M059J (cell line): ENCODE results near the gene ERCC4. TPM values are rescaled to one million over a fixed set of nuclear protein-coding genes. Genes with fewer than 3 reads are reported as not detected.

ENCODE experiments used
- DNase-seq: peaks from one replicate; pipeline ENCODE4 v3.0.0-alpha.2; 2012; ENCODE audit warnings: low read depth
- total RNA-seq: library from RNA; depleted of rRNA; stranded (reverse); fragments of >200 nt; shearing (Covaris generic); gene quantifications from 2 replicates; pipeline ENCODE4 v1.2.3, GENCODE V29; 2014

The ERCC4 gene
- total RNA-seq, 1 experiment from 2014 or later = 11.9 TPM

DNA sequence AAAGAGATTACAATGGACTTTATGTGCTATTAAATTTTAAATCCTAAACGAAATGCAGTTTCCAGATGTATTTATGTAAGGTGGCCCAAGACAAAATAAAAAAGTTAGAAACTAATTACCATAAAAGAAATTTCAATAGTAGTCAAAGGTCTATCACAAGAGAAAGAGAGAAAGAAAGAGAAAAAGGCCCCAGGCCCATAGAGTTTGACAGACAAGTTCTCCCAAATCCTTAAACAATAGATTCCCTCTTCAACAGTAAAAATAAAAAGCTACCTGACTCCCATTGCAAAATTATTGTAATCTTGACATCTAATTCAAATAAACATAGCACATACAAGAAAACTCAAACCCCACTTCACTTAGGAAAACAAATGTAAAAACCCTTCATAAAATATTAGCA lies 8.6 kb upstream of the ERCC4 start:
- DNase-seq = no peak

DNA sequence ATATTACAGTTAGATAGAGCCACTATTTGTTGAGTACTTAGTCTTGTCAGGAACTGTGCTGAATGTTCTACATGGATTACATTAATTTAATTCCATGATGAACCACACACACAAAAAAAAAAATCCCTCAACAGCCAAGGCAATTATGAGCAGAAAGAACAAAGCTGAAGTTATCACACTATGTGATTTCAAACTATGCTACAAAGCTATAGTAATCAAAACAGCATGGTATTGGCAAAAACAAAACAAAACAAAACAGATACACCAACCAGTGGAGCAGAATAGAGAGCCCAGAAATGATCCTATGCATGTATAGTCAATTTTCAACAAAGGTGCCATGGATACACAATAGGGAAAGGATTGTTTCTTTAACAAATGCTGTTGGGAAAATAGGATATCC lies 8.1 kb upstream of the ERCC4 start:
- DNase-seq = no peak

DNA sequence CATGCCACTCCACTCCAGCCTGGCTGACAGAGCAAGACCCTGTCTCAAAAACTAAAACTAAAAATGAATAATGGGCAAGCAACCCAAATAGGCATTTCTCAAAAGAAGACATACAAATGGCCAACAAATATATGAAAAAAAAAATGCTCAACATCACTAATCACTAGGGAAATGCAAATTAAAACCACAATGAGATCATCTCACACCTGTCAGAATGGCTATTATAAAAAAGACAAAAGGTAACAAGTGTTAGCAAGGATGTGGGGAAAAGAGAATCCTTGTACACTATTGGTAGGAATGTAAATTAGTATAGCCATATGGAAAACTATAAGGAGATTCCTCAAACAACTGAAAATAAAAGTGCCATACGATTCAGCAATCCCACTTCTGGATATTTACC lies 7.1 kb upstream of the ERCC4 start:
- DNase-seq = no peak

GRCh38 chr16:13913374-13914292 lies 6.3 kb upstream of the ERCC4 start:
- DNase-seq = no peak

- no peak for DNase-seq
Observed at GRCh38 chr16:13915033-13915635, 4.8 kb upstream of the ERCC4 start.

GRCh38 chr16:13919330-13919682 lies 648 bp upstream of the ERCC4 start:
- peak; percentile 71 for DNase-seq

DNA sequence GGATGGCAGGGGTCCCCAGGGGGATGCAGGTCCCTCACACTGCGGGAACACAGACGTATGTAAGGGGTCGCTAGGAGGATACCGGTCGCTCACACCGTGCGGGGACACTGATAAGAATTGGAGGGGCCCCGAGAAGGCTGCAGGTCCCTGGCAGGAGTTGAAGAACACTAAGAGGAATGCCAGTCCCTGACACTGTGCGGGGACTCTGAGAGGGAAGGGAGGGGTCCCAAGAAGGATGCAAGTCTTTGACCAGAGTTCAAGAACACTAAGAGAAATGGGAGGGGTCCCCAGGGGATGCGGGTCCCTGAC lies 510 bp downstream of the ERCC4 start:
- DNase-seq = no peak

- peak; percentile 40 for DNase-seq
Observed at GRCh38 chr16:13921328-13921727, 1.4 kb downstream of the ERCC4 start.

DNA sequence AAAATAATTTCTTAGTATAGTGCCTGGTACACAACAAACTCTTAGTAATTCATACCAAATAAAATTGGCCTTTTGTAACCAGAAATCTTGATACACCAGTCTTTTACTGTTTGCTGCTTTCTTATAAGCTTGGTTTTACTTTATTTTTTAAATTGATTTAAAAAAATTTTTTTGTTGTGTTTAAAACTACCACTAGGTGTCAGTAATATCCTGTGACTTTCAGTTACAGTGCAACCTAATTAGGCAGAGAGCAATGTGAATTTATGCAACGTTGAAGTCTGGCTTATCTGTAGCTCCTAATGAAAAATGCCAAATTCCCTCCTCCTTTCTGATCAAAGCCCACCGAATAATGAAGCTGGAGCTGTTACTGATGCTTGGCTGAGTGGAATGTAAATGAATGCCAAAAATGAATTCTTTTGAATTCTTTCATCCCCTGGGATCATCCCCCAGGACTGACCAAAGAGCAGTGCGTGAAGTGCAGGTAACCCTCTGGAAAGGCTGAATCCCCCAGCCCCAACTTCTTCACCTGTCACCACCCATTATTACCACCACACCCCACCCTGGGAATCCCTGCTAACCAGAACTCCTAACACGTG lies 3.8 kb downstream of the ERCC4 start:
- peak; percentile 56 for DNase-seq

DNA sequence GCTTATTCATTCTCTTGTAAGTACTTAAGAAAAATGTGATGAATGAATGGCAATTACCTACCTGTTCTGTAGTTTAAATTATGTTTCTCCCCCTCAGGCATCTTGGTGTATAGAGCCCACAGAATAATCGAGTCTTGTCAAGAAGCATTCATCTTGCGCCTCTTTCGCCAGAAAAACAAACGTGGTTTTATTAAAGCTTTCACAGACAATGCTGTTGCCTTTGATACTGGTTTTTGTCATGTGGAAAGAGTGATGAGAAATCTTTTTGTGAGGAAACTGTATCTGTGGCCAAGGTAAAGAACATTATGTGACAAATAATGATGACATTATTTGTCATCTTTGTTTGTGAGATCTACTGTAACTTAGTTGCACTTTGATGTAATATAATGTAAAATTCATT lies 6.5 kb downstream of the ERCC4 start:
- DNase-seq = no peak

GRCh38 chr16:13926891-13927290 lies 6.9 kb downstream of the ERCC4 start:
- no peak for DNase-seq

GRCh38 chr16:13928646-13929045 lies 8.7 kb downstream of the ERCC4 start:
- no peak for DNase-seq

DNA sequence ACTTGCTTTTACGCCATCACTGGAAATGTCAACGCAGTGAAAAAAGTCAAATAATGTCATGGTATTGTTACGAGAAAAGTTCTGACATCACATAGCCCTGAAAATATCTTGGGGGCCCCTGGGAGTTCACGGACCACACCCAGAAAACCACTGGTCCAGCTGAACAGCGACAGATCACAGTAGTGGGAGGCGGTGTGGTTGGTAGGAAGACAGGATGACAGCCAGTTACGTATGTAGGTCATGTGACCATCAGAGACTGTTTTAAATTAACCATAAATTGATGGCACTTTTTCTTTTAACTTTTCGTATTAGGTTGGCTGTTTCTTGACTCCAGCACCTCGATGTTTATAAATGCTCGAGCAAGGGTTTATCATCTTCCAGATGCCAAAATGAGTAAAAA lies 11.9 kb downstream of the ERCC4 start:
- DNase-seq = no peak

GRCh38 chr16:13935408-13935807 lies 15.5 kb downstream of the ERCC4 start:
- DNase-seq = no peak

DNA sequence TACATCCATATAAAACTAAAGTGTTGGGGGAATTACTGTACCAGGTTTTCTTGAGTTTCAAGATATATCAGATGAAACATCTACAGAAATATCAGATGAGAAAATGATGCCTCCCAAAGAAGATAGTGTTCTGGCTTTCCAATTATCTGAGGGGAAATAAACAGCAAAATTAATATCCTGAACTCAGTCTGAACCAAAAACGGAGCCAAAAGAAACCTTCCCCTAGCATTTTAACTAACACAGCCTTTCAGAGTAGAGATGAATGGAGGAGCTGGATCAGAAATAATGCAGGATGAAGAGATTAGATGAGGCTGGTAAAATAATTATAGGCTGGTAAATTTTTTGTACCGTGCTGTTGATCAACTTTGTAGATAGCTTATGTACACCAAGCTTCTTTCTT lies 16.2 kb downstream of the ERCC4 start:
- no peak for DNase-seq

DNA sequence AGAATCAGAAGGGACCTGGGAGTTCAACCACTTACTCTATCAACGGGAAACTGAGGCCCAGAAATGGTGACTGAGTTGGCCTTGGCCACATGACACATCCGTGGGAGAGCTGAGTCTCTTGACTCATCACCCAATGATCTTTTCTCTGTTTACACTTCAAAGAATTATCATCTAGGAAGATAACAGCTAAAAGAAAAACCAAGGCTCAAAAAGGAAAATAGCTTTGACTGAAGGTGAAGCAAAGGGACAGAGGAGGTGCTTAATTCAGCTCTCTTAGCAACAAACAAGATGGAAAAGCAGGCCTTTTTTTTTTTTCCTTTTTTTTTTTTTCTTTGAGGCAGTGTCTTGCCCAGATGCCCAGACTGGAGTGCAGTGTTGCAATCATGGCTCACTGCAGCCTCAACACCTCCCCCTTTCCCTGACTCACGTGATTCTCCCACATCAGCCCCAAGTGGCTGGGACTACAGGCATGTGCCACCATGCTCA lies 16.7 kb downstream of the ERCC4 start:
- DNase-seq = peak; percentile 73

DNA sequence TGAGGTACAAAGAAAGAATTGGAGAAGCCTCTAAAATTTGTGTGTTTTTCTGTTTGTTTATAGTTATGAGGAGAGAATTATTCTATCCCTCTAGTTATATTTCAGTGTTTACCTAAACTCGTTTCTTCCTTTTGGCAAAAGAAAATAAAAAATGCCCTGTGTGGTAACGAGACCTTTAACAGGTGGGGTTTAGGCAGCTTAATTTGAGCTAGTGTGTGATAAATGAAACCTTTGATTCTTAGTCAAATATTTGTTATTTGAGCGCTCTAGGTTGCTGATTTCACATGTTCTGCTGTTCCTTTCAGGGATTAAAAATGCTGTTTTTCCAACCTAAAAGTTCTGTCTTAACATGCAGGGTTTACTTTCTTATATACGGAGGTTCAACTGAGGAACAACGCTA lies 17.5 kb downstream of the ERCC4 start:
- no peak for DNase-seq

- DNase-seq = no peak
Observed at GRCh38 chr16:13938480-13938879, 18.5 kb downstream of the ERCC4 start.

- DNase-seq = peak; percentile 45
Observed at GRCh38 chr16:13939821-13940220, 19.9 kb downstream of the ERCC4 start.

DNA sequence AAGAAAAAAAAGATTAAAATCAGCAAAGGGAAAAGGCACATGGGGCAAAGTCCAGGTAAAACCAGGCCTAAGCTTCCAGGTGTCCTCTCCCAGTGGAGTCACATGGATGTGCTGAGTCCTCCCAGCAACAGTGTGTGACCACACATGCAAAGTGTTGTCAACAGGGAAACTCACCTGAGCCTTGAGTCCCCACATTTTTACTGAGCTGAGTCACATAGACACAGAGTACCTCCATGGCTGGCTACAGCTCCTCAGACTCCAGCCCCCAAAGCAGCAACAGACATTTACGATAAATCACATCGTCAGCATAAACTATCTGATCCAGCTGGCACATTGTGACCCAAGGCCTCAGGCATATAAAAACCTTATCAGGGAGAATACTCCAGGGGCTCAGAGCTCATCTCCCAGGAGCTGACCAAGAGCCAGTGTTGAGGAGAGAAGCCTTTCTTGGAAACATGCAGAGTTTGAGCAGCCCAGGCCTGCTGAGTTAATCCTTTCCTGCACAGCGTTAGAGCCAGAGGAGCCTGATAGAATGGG lies 20.5 kb downstream of the ERCC4 start:
- DNase-seq = no peak

- no peak for DNase-seq
Observed at GRCh38 chr16:13944816-13945215, 24.9 kb downstream of the ERCC4 start.

DNA sequence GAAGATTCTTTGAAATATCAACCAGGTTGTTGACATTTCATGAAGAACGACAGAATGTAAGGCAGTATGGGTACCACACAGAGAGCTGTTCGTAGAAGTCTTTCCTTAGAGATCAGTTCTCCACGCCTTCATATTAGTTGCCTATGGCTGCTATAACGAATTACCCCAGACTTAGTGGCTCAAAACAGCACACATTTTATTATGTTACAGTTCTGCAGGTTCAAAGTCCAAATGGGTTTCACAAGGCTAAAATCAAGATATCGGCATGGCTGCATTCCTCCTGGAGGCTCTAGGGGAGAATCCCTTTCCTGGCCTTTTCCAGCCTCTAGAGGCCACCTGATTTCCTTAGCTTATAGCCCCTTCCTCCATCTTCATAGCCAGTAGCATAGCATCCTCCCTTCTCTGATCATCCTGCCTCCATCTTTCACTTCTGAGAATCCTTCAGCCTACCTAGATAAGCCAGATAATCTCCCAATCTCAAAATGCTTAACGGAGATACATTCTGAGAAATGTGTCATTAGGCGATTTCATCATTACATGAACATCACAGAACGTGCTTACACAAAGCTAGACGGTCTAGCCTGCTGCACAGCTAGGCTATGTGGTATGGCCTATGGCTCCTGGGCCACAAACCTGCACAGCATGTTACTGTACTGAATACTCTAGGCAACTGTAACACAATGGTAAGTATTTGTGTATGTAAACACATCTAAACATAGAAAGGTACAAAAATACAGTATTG lies 26.0 kb downstream of the ERCC4 start:
- no peak for DNase-seq
